Smooth muscle cell of the umbilical artery (primary cell): Measurements from ENCODE around the gene NCF2. TPM values are rescaled to one million over a fixed set of nuclear protein-coding genes. Genes with fewer than 3 reads are reported as not detected.

ENCODE experiments used
- total RNA-seq: library from RNA; depleted of rRNA; stranded (reverse); fragments of >200 nt; gene quantifications from 2 replicates; pipeline ENCODE4 v1.2.3, GENCODE V29; 2014

The NCF2 gene, protein sequence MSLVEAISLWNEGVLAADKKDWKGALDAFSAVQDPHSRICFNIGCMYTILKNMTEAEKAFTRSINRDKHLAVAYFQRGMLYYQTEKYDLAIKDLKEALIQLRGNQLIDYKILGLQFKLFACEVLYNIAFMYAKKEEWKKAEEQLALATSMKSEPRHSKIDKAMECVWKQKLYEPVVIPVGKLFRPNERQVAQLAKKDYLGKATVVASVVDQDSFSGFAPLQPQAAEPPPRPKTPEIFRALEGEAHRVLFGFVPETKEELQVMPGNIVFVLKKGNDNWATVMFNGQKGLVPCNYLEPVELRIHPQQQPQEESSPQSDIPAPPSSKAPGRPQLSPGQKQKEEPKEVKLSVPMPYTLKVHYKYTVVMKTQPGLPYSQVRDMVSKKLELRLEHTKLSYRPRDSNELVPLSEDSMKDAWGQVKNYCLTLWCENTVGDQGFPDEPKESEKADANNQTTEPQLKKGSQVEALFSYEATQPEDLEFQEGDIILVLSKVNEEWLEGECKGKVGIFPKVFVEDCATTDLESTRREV
- not detected in 2 replicates for total RNA-seq

DNA sequence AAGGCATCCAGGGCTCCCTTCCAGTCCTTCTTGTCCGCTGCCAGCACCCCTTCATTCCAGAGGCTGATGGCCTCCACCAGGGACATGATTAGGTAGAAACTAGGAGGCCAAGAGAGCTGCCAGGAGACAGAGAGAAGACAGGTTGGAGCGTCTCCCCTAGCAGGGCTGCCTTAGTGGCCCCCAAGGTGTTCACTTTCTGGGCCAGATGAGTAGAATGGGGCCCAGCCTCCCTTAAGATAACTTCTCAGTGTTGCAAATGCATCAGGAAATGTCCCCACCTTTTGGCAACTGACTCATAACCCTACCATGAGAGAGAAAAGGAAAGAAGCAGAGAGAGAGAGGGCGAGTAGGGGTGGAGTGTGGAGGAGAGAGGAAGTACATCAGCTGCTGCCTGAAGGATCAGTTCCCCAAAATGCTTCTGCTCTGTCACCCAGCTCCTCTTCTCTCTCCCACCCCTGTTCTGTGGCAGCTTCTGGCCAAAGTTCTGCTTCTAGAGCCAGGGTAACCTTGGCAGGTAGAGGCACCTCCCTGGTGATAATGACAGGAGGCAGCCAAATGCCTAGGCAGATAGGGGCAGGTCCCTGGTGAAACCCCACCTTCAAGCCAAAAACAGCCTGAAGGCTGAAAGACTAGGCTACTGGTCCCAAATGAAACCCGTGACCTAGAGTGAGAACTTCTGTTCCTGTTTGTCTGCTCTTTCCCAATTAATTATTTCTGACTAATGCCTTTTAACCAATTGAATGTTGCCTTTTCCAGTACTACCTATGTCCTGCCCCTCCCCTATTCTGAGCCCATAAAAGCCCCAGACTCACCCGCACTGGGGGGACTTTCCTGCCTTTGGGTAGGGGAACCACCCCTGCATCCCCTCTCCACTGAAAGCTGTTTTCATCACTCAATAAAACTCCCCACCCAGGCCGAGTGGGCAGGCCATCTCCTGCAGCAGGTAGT lies at the start of gene NCF2:
Gene NCF2 (minus strand): TSS at position 216 of the 948 bp plus-strand sequence. CDS start 130 bp downstream, at position 86.

DNA sequence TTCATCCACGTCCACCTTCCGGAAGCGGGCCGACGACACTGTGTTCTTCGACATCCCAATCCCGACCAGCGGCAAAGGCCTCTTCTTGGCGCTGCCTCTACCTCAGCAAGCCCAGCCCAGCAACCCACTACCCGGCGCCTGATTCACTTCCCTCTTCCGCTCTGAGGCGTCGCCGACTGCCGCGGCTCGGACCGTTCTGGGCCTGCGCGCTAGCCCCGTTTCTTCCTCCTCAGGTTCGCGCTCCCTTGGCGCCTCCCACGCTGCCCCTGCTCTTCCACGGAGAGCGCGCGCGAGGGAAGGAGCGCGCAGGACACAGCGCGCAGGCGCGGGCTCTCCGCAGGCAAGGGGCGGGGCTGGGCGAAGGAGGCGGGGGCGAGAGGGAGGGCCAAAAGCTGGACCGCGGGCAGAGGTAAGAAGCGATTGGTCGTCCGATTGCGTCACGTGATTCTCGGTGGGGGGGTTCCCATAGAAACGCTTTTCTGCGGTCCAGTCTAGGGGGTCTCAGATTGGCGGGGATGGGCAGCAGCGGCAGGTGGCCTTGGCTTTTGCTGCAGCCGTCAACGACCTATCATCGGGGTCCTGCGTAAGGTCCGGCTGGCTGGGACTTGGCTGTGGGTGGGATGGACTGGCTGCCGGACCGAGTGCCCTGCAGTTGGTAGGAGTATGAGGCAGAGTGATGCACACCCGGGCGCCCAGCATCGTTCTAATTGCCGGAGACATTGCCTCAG lies 45.5 kb upstream of the NCF2 start, which contains the start of gene ARPC5:
Gene ARPC5 (minus strand): TSS at position 178 of the 728 bp plus-strand sequence. CDS start 124 bp downstream, at position 54.

Other genes starting within 250 kb of the NCF2 start
- 1.2 and 11.3 TPM in 2 replicates for gene NMNAT2, start 172.1 kb downstream of the NCF2 start, total RNA-seq
- gene SMG7, start 118.0 kb downstream of the NCF2 start, total RNA-seq, result 30.0 and 40.4 TPM in 2 replicates
- 212 and 236 TPM in 2 replicates for gene ARPC5, start 45.3 kb upstream of the NCF2 start, total RNA-seq
- not detected in 2 replicates for gene APOBEC4, start 62.9 kb upstream of the NCF2 start, total RNA-seq
- 19.4 and 33.9 TPM in 2 replicates for gene RGL1, start 214.7 kb upstream of the NCF2 start, total RNA-seq